Activated CD8-positive, alpha-beta memory T cell treated with anti-CD3 and anti-CD28 coated beads, Interleukin-2, amount 50 U/mL, for 48 hours (primary cell): ENCODE results near the gene TSHZ2.
"Not testable (repeated sequence)": the region's sequence is repeated elsewhere in the genome, so short reads cannot be mapped to it uniquely, and the experiment has no call there.

Experiments used
- DNase-seq: peaks from one replicate; pipeline ENCODE4 v3.0.0-alpha.2; 2020

Gene TSHZ2

DNA sequence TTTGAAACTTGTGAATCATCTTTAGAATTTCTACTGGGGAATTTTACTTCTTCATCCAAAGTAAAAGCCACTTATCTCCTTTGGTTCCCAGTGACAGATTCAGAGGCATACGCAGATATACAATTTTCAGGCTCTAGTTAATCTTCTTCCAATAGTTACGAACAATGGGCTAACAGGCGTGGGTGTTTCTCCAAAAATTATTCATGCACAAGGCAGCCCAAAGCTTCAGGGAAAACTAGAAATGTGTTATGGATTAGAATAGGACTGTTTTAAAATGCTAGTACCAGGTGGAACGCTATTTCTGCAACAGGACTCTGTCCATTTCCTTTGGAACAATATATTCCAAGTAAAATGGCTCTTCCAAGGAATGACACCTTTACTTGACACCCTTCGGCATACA, 519.3 kb downstream of the TSHZ2 start:
- no peak for DNase-seq

DNA sequence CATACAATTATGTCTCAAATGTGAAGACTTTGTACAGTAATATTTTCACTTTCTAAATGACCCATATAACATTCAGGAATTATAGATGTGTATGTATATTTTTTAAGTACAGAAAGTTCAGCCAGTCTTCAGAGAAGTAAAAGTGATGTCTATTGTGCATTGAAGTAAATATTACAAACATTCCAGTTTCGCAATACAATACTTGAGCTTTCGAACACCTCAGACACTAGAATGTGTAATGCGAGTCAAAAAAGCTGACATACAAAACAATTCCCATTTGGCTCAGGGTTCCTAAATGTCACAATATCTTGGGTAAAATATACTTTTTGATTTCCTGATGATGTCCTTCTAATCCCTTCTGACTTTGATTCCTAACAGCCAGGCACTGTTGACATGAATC, 520.1 kb downstream of the TSHZ2 start:
- DNase-seq = no peak

DNA sequence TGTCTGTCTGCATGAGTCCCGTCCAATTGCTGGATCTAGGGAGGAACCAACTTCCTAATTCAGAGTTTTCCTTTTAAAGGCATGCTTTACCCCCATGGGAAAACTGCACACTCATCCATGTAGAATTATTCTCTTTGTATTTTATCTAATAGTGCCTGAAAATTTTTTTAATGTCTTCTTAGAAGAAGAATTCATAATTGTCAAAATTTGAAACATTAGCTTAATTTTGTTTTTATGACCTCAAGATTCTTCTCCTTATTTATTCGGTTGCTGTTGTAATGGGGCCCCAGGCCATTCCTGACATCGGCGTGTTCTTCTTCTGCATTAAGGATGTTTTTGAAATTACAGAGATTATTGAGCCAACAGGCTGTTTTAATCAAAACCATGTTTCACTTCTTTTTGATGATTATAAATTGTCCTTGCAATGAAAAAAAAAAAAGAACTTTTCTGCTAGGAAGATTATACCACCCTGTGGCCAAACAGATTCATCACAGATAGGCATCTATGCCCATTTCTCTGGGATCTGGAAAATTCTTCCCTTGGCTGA, 521.2 kb downstream of the TSHZ2 start:
- DNase-seq = no peak

DNA sequence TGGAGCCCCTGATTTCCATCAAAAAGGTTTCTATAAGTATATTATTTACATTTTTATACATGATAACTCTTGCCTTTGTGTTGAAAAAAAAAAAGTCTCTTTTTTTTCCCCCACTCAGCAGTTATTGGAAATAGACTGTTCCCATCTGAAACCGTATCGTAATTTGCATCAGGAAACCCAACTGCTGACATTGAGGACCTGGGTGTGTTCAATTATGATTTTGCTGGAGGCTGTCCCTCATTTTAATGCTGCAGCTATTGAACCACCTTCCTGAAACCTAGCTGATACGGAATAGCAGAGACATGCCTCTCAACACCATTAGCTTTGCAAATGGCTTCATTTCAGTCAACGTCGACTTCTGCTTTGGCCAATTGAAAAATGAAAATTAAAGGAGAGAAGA, 522.6 kb downstream of the TSHZ2 start:
- no peak for DNase-seq

DNA sequence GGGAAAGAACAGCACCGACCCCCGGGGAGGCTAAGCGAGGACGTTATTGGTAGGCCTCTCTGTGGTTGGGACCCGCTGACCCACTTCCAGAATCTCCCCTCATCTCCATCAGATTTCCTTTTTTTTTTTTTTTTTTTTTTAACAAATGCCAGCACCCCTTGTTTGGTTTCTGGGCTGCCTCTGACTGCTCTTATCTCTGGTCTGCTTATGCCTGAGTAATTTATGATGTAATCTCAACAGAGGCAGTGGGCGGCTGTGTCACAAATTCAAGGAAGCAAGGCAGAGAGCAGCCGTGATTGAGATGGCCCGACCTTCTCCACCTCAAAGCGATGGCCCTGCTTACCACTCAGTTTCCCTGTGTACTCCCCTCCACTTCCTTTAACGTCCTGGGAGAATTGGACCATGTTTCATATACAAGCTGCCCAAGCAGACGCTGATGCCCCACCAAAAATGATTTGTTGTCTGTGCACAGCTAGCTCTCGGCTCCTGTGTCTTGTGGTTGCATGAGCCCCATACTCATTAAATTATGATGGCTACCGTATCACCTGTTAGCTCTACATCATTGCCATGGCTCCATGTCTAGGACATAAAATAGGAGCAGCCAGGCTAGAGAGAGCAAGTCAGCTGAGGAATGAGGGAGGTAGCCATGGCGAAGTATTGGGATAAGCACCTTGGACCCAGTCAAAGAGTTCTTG, 523.4 kb downstream of the TSHZ2 start:
- no peak for DNase-seq

DNA sequence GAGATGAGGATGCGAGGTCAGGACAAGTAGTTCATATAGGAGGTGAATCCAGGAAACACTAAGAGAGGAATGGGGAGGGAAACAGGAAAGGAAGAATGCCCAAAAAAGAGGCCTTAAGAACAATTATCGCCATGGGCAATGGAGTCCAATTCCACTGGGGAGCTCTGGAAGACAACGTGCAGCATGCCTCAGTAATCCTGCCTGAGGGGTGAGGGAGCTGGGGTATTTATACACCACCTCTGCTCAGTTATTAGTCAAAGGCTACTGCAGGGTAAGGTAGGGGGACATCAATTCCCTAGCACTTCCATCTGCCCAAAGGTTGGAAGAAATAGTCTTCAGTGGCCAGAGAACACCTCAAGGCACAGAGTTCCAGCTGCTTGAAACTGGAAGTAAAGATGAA, 525.1 kb downstream of the TSHZ2 start:
- DNase-seq = no peak

DNA sequence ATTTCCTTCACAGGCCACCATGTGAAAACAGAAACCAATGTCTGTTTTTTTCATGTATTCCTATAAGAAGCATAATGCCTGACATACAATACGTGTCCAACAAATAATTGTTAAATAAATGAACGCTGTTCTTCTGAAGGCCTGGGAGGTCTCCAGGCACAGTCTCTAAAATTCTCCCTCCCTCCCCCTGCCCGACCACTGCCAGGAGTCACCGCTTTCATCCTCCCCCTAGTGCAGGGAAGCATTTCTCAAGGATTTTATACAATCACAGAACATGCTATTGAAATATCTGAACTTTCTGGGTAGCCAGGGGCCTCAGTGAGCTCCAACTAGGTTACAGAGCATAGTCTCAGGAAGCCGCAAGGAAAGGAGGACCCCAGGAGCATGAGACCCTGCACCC, 526.2 kb downstream of the TSHZ2 start:
- no peak for DNase-seq

DNA sequence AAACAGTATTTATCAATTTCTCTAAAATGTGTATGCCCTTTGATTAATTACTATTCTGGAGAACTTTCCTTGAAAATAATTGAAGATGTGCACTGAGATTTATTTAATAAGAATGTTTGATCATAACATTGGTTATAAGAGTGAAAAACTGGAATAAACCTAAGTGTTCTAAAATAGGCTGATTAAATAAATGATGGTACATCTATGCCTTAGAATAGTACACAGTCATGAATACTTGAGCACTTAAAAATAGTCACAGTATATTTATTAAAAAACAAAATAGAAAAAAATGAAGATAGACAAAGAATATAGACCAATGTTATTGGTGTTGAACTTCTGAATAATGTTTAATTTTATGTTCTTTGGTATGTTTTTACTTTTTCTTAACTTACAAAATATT, 528.5 kb downstream of the TSHZ2 start:
- no peak for DNase-seq

DNA sequence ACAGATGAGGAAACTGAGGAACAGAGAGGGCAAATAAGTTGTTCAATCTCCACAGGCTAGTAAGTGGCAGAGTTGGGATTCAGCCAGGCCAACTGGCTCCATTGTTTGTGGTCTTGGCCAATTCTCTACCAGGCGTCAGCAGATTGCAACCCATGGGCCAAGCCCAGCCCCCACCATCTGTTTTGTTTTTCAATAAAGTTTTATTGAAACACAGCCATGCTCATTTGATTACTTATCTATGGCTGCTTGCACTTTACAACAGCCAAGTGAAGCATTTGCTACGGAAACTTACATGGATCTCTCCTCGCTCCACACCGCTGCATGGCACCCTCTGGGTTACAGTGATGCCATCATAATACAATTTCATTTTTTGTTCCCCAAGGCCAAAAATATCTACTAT, 530.7 kb downstream of the TSHZ2 start:
- no peak for DNase-seq

DNA sequence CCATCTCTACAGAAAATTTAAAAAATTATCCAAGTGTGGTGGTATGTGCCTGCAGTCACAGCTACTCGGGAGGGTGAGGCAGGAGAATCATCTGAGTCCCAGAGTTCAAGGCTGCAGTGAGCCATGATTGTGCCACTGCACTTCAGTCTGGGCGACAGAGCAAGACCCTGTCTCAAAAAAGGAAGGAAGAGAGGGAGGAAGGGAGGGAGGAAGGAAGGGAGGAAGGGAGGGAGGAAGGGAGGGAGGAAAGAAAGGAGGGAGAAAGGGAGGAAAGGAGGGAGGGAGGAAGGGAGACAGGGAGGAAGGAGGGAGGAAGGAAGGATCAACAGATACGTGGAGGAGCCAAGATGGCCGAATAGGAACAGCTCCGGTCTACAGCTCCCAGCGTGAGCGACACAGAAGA, 531.4 kb downstream of the TSHZ2 start:
- no peak for DNase-seq

DNA sequence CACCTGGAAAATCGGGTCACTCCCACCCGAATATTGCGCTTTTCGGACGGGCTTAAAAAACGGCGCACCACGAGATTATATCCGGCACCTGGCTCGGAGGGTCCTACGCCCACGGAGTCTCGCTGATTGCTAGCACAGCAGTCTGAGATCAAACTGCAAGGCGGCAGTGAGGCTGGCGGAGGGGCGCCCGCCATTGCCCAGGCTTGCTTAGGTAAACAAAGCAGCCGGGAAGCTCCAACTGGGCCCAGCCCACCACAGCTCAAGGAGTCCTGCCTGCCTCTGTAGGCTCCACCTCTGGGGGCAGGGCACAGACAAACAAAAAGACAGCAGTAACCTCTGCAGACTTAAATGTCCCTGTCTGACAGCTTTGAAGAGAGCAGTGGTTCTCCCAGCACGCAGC, 531.9 kb downstream of the TSHZ2 start:
- DNase-seq = not testable (repeated sequence)

DNA sequence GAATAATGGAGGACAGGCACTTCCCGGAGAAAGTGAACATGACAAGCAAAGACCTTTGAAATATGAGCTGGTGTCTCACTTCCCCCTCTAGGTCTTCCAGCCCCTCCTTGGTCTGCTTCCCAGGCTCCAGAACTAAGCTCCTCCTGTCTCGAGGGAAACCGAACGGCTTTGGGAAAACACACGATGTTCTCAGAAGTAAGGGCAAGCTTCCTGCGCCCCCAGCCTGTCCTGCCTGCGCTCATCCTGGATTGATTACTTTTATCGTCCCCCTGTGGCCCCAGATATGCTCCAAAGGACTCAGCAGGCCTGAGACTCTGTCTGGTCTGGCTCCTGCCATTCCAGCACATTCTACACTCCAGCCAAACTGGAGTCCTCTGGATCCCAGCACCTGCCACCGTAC, 538.1 kb downstream of the TSHZ2 start:
- peak; percentile 10 for DNase-seq

DNA sequence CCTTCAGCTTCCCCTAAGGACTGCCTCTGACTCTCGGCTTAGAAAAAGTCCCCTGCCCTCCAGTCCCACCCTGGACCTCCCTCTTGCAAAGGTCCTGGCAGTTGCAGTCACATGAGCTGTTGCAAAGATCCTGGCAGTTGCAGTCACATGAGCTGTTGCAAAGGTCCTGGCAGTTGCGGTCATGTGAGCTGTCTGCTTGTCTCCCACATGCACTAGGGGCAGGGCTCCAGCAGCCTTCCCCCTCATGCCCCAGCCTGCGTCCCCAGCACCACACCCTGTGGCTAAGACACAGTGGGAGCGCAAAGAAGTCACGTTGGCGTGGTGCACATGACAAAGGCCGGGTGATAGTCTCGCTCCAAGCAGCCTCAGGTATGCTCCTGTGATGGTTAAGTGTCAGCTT, 538.5 kb downstream of the TSHZ2 start:
- DNase-seq = peak; percentile 32

DNA sequence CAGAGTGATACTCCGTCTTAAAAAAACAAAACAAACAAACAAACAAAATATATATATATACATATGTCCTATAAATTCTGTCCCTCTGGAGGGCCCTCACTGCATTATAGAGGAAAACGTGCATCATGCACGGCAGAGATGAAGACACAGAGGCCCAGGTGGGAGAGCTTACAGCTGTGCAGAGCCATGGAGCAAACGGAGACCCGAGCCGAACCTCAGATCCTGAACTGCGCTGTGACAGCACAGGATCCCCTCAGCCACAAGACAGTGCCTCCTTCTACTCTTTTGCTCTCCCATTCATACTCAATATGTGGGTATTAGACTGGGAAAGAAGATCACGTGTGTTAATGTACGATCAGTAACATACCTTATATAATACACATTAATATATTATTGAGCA, 539.9 kb downstream of the TSHZ2 start:
- peak; percentile 10 for DNase-seq

DNA sequence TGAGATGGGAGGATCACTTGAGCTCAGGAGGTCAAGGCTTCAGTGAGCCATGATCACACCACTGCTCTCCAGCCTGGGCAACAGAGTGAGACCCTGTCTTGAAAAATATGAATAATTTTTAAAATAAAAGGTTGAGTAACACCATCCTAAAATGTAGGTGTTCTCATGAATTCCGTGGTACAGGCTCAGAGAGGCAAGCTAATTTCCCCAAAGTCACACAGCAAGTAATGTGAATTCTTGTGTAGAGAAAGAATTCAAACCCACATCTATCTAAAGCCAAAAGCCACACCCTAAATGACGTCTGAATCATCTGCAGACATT, 541.0 kb downstream of the TSHZ2 start:
- DNase-seq = peak; percentile 7

DNA sequence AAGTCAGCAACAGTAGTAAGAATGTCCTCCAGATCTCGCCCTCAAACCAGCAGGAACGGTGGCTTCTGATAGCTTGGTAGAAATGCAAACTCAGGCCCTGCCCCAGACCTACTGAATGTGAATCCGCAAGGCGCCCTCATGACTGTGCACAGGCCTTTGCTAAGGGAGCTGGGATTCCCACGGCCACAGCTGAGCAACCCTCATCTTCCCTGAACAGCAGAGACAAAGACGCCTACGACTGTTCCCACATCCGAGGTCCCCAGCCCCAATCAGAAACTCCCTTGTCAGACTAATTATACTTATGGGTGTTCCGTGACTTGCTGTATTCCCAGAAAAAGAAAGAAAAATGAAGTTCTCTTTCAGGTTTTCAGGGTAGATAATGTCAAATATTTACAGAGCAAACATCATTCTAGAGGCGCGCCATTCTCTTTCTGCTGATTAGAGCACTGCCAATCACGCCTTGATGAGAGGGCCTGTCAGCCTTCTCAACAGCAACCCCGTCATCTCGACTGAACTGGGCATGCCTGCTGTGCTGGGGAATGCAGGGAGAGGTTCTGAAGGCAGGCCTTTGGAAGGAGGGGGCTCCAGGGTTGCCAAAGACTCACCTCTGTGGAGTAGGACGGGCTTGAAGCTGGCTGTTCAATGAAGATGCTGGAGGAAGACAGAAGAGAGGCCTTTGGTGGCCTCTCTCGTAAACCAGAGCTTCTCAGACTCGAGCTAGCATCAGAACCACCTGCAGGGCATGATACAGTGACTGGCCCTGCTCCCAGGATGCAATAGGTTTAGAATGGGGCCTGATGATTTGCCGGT, 541.5 kb downstream of the TSHZ2 start:
- peak; percentile 35 for DNase-seq

DNA sequence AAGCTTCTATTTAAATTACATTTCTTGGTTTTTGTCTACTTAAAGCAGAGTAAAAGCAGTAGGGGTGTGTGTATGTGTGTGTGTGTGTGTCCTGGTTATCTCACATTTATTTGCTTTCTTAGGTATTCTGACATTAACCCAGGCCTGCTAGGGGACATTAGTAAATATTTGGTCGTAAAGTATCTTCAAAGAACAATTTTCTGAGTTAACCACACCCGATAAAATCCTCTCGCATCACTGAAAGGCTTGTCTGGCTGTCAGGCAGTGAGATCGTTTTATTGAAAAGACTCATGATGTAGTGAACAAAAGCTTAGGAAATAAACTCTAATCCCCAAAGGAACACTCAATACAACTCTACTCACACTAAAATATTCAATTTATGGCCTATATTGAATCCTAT, 543.6 kb downstream of the TSHZ2 start:
- no peak for DNase-seq

DNA sequence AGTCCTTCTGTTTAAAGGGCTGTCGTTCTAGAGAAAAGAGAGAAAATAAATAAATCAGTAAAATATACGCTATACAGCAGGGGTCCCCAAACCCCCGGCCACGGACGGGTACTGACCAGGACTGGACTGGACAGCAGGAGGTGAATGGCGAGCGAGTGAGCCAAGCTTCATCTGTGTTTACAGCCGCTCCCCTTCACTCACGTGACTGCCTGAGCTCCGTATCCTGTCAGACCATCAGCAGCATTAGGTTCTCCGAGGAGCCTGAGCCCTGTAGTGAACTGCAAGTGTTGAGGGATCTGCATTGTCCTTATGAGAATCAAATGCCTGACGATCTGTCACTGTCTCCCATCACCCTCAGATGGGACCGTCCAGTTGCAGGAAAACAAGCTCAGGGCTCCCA, 545.0 kb downstream of the TSHZ2 start:
- peak; percentile 22 for DNase-seq

DNA sequence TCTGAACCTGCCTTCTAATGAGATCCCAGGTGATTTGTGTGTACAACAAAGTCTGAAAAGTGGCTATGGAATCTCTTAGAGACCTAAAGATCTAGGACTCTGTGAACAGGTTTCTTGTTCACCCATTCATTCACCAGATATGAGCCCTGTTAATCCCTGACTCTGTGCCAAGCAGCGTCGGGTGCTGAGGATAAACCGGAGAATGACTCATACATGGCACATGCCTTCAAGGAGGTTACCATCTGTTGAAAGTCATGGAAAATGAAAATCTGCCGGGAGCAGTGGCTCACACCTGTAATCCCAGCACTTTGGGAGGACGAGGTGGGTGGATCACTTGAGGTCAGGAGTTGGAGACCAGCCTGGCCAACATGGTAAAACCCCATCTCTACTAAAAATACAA, 549.3 kb downstream of the TSHZ2 start:
- peak; percentile 1 for DNase-seq

DNA sequence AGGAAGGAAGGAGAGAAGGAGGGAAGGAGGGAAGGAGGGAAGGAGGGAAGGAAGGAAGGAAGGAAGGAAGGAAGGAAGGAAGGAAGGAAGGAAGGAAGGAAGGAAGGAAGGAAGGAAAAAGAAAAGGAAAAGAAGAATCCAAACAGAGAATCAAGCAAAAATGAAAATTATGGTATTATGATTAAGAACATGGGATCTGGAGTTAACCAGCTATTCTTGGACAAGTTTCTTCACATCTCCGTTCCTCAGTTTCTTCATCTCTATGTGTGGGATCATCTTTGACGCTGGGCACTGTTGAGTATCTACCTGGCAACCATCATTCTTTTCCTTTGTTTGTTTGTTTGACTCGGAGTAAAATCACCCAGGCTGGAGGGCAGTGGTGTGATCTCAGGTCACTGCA, 549.9 kb downstream of the TSHZ2 start:
- DNase-seq = no peak

DNA sequence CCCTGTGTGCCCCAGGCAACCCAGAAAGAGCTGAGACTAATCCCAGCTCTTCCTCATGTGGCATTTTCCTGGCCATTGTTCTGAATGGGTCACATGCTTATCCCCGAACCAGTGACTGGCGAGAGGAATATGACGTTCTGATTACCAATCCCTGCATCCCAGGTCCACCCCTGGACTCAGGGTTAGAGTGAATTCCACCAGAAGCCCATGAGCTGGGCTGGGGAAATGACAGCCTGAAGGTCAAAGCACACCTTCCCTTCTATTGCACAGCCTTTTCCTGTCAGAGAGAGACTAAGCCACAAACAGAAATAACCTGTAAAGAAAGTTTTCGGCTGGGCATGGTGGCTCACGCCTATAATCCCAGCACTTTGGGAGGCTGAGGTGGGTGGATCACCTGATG, 550.5 kb downstream of the TSHZ2 start:
- DNase-seq = peak; percentile 13

DNA sequence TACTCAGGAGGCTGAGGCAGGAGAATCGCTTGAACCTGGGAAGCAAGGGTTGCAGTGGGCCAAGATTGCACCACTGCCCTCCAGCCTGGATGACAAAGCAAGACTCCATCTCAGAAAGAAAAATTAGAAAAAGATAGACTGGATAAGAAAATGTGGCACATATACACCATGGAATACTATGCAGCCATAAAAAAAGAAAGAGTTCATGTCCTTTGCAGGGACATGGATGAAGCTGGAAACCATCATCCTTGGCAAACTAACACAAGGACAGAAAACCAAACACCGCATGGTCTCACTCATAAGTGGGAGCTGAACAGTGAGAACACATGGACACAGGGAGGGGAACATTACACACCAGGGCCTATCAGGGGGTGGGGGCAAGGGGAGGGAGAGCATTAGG, 551.5 kb downstream of the TSHZ2 start:
- peak; percentile 13 for DNase-seq

DNA sequence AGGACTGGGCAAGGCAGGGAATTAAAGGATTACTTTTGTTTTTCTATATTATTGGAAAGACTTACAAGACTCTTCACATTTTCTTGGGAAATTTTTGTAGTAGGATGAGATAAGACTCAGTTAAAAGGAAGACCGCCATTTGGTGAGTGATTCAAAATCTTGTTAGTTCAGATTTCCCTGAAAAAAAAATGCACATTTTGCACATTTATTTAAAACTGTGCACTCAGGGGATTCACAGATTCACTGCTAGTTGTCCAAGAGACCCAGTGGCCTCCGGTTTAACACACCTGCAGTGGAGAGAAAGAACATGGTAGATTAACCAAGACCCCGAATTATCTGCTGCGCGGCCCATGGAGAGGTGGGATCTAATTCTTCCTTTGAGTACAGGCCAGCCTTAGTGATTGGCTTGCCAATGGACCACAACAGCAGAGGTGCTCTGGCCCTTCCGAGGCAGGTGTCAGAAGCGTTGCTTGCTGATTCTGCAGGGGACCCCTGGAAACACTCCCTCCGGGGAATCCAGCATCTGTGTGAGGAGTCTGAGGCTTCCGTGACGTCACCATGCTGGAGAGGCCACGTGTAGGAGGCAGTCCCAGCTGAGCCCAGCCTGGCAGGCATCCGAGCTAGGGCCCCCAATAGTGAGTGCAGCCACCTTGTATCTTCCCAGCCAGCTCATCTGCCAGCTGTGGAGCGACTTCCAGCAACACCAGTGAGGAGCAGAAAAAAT, 552.6 kb downstream of the TSHZ2 start:
- peak; percentile 25 for DNase-seq

DNA sequence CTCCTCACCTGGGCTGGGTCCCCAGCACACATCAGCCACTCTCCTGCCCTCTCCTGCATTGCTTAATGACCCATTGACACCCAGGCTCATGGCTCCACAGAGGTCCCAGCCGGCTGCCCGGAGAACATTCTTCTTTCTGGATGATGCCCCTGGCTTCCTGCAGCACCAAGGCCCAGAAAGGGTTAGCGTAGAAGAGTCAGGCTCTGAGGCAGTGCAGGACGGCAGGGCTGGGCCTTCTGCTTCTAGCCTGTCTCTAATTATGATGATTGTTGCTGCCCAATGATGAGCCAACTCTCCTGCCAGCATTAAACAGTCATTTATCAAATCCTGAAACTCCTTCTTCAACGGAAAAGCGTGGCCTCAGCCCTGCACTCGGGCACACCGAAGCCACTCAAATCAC, 555.0 kb downstream of the TSHZ2 start:
- DNase-seq = no peak
